AG09309 (cell line): Measurements from ENCODE around the gene ARTN.

Experiments used
- DNase-seq: peaks from one replicate; pipeline ENCODE4 v3.0.0-alpha.2; 2010; ENCODE audit warnings: low read depth
- H3K4me3 ChIP-seq: 2 replicates; pipeline ENCODE4 v1.5.1; 2011; ENCODE audit warnings: mild to moderate bottlenecking, low read depth, low read length, moderate library complexity; ENCODE audit not compliant: control insufficient read depth
- CTCF ChIP-seq: IDR thresholded peaks from 2 replicates; pipeline ENCODE4 v1.5.1; 2011; ENCODE audit warnings: mild to moderate bottlenecking, low read depth, low read length, inconsistent platforms; ENCODE audit not compliant: insufficient read depth, control insufficient read depth; ENCODE audit errors: missing control alignments

Gene ARTN

DNA sequence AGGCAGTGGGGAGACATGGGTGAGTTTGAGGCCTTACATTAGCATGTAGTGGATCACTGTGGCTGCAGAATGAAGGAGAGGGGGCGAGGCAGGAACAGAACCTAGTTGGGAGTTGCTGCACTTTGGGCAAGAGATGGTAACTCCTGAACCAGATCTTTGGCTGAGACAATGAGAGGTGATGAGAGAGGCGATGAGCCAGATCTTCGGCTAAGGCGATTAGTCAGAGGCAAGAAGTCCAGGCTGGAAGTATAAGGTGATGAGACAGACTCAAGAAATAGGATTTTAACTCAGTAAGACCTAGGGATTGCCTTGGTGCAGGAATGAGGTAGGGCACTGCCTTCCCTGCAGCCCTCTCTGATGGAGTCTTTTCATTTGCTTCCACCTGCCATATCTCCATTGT is 9.1 kb upstream of the ARTN start:
- no peak for DNase-seq
- no peak overlapping the region for H3K4me3 ChIP-seq
- TF ChIP-seq CTCF: no peak

DNA sequence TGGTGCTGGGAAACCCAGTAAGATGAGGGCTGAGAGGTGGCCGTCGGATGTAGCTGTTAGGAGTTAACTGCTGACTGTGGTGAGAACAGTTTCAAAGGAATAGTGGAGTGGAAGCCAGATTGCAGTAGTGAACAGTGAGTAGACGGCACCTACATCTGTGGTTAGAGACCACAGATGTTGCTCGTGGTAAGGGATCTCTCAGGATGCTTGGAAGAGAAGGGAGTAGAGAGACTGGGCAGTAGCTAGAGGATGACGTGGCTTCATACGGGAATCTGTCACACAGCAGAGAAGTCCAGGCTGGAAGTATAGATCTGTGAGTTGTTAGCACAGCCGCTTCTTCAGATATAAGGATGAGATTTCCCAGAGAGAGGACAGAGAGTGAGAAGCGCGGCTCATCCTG is 7.8 kb upstream of the ARTN start:
- no peak for DNase-seq
- TF ChIP-seq CTCF: no peak
- no peak overlapping the region for H3K4me3 ChIP-seq

- peak; percentile 33 for TF ChIP-seq CTCF
- no peak for DNase-seq
- no peak overlapping the region for H3K4me3 ChIP-seq
Observed at GRCh38 chr1:43930168-43930948, 3.2 kb upstream of the ARTN start.

DNA sequence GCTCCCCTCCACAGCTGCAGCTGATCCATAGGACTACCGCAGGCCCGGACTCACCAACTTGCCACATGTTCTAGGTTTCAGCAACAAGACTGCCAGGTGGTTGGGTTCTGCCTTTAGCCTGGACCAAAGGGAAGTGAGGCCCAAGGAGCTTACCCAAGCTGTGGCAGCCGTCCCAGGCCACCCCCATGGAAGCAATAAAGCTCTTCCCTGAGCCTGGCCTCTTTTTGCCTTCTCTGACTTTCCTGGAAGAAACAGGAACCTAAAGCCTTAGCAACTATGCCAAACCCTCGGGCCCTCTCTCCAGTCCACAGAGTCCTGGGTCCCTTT is 2.7 kb upstream of the ARTN start:
- no peak for DNase-seq
- H3K4me3 ChIP-seq: no peak overlapping the region
- TF ChIP-seq CTCF: no peak

GRCh38 chr1:43931711-43932660 is 1.6 kb upstream of the ARTN start:
- no peak for DNase-seq
- H3K4me3 ChIP-seq: no peak overlapping the region
- no peak for TF ChIP-seq CTCF

GRCh38 chr1:43932786-43933385 is 715 bp upstream of the ARTN start:
- no peak for TF ChIP-seq CTCF
- no peak for DNase-seq
- peak overlapping the region; percentile 43 for H3K4me3 ChIP-seq
